Measurements from ENCODE around the gene FKBP2.

DNA sequence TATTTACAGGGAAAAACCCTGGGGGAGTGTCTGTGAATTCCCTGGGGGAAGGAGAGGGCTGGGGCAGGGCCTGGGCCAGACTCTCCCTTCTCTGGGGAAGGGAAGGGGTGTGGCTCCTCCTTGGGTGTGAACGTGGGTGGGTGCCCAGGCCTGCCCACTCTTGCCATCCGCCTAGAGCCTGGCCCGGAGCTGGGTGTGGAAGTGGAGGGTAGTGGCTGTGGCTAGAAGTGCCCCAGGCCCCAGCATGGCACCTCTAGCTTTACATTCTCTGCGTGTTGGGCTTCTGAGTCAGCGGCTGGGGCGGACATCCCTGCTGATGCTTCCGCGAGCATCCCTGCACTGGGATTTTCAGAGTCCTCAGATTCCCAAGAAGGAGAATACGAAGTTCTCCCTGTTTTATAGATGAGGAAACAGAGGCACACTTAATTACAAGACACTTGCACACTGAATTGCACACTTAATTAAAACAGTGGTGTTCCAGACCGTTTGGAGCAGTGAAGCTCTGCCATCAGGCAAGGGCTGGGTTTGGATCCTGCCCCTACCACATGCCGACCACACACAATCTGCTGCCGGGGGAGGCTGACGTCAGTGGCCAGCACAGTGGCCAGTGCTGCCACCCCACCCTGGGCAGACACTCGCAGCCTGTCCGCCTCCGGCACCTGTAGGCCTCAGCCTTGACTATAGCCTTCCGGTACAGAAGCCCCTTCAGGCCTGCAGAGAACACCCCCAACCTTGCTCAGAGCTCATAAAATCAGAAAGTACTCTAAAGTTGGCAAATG is 35.9 kb downstream of the FKBP2 start:
- TF ChIP-seq, protein P1, sequence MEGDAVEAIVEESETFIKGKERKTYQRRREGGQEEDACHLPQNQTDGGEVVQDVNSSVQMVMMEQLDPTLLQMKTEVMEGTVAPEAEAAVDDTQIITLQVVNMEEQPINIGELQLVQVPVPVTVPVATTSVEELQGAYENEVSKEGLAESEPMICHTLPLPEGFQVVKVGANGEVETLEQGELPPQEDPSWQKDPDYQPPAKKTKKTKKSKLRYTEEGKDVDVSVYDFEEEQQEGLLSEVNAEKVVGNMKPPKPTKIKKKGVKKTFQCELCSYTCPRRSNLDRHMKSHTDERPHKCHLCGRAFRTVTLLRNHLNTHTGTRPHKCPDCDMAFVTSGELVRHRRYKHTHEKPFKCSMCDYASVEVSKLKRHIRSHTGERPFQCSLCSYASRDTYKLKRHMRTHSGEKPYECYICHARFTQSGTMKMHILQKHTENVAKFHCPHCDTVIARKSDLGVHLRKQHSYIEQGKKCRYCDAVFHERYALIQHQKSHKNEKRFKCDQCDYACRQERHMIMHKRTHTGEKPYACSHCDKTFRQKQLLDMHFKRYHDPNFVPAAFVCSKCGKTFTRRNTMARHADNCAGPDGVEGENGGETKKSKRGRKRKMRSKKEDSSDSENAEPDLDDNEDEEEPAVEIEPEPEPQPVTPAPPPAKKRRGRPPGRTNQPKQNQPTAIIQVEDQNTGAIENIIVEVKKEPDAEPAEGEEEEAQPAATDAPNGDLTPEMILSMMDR (IDR thresholded peaks at IDR 0.05), result no peak
- TF ChIP-seq POLR2A (IDR thresholded peaks at IDR 0.05), result no peak
